RWPE2 (cell line): Measurements from ENCODE around the gene HRAS.

Experiments used
- ATAC-seq: fragments of 200-7000 bp; cut with Tn5 transposase; 3 replicates; pipeline ENCODE4 v1.9.1; 2021; ENCODE audit warnings: low read depth
- DNase-seq: peaks from one replicate; pipeline ENCODE4 v3.0.0-alpha.2; 2020; ENCODE audit warnings: low spot score
- H3K27ac ChIP-seq: fragments of 450-650 bp; 2 replicates; pipeline ENCODE4 v1.5.1; 2017; ENCODE audit warnings: mild to moderate bottlenecking; ENCODE audit not compliant: poor library complexity, severe bottlenecking
- H3K27me3 ChIP-seq: fragments of 250-450 bp; sonication (Bioruptor Pico); 2 replicates; pipeline ENCODE4 v1.5.1; 2021; ENCODE audit warnings: mild to moderate bottlenecking, moderate library complexity; ENCODE audit not compliant: insufficient read depth, poor library complexity, severe bottlenecking
- H3K36me3 ChIP-seq: fragments of 250-450 bp; sonication (Bioruptor Pico); 2 replicates; pipeline ENCODE4 v1.5.1; 2020; ENCODE audit warnings: low read depth, mild to moderate bottlenecking, moderate library complexity
- H3K4me1 ChIP-seq: fragments of 250-450 bp; sonication (Bioruptor Pico); 2 replicates; pipeline ENCODE4 v1.5.1; 2021; ENCODE audit warnings: mild to moderate bottlenecking, moderate library complexity; ENCODE audit not compliant: insufficient read depth, poor library complexity, severe bottlenecking
- H3K4me3 ChIP-seq: fragments of 250-450 bp; sonication (Bioruptor Pico); 2 replicates; pipeline ENCODE4 v1.5.1; 2021; ENCODE audit warnings: mild to moderate bottlenecking, moderate library complexity; ENCODE audit not compliant: severe bottlenecking
- H3K9me3 ChIP-seq: fragments of 250-450 bp; sonication (Bioruptor Pico); 2 replicates; pipeline ENCODE4 v1.5.1; 2021; ENCODE audit warnings: mild to moderate bottlenecking, moderate library complexity; ENCODE audit not compliant: severe bottlenecking
- CTCF ChIP-seq: fragments of 450-650 bp; IDR thresholded peaks from one replicate; pipeline ENCODE4 v1.5.1; 2017; ENCODE audit warnings: mild to moderate bottlenecking, moderate library complexity; ENCODE audit not compliant: poor library complexity, severe bottlenecking

Gene HRAS

DNA sequence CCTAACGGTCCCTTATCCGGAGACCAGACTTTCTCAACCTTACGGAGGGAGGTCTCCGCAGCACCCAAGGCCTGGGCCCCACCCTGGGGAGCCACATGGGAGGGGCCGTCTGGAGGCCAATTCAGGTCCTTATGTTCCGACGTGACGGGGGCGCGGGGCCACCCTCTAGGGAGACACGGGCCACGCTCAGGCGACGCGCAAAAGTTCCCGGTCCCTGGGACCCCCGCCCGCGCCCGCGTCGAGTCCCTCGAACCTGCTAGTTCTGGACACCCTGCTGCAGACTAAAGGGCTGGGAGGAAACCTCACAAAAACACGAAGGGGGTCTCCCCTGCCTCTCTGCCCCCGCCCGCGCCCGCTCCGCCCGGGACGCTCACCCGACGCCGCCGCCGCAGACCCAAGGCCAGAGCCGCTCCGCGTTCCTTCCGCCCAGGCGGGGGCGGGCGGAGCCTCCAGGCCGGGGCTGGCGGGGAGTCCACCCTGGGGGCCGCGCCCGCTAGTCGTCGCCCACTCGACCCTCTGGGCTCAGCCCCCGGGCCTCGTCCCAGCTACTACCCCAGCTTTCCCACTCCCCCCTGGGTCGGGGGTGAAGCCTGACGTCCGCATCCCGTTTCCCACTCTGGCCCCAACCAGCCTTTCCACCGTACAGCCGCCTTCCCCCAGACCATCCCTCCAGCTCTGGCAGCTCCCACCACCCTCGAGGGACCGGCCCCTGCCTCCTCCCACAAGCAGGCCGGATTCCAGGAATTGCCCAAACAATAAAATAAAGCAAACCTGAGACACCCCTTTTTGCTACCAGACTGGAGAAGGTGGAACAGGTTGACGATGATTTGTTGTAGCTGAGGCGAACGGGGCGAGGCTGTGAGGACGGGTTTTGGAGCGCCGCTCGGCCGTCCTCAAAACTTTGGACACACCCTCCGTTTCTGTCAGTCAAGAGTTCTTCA lies 31.1 kb downstream of the HRAS start:
- H3K36me3 ChIP-seq: peaks cover 46% of the 10 kb centered on the region
- TF ChIP-seq CTCF: no peak
- peaks cover 11% of the 10 kb centered on the region for H3K4me1 ChIP-seq
- DNase-seq: no peak
- no peaks in the 10 kb centered on the region for H3K9me3 ChIP-seq
- no peak for ATAC-seq
- no peaks in the 10 kb centered on the region for H3K27me3 ChIP-seq
- peak overlapping the region; percentile 13 for H3K4me3 ChIP-seq
- H3K27ac ChIP-seq: peak overlapping the region; percentile 94

DNA sequence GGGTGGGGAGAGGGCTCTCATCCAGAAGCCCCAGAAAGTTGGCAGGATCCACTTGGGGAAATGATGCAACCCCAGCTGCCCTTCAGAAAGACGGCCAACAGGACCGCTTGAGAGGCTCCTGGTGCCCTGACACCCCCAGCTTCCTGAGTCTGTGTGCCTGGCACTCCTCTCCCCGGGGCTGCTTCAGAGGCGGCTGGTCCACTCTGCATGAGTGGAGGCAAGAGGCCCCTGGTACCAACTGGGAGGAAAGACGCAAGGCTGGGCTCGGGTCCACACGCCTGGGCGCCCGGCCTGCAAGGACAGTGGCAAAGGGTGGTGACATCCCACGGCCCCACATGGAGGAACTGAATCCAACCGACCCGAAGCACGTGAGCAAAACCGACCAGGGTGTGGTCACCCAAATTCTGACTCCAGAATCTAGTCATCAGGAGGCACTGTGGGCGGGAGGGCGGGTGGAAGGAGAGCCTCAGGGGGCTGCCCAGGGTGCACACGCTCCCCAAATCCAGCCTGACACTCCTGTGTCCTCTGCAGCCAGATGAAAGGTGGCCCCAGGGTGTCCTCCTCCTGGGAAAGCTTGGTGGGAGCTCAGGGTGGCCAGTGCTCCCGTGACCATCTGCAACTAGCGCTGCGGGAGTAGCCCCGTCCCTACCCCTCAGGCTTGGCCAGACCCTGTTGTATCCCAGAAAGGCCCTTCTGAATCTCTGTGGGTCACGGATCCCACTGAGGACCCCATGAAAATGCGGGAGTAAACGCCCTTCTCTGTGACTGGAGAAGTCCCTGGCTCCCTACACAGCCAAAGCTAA lies 32.0 kb downstream of the HRAS start:
- Histone ChIP-seq H3K27me3 (no peaks in the 10 kb centered on the region), H3K4me1 (peaks cover 11% of the 10 kb centered on the region), H3K27ac (peak overlapping the region; percentile 94), H3K9me3 (no peaks in the 10 kb centered on the region), H3K36me3 (peaks cover 46% of the 10 kb centered on the region), H3K4me3 (no peak overlapping the region)
- no peak for DNase-seq
- TF ChIP-seq CTCF: no peak
- ATAC-seq: no peak

DNA sequence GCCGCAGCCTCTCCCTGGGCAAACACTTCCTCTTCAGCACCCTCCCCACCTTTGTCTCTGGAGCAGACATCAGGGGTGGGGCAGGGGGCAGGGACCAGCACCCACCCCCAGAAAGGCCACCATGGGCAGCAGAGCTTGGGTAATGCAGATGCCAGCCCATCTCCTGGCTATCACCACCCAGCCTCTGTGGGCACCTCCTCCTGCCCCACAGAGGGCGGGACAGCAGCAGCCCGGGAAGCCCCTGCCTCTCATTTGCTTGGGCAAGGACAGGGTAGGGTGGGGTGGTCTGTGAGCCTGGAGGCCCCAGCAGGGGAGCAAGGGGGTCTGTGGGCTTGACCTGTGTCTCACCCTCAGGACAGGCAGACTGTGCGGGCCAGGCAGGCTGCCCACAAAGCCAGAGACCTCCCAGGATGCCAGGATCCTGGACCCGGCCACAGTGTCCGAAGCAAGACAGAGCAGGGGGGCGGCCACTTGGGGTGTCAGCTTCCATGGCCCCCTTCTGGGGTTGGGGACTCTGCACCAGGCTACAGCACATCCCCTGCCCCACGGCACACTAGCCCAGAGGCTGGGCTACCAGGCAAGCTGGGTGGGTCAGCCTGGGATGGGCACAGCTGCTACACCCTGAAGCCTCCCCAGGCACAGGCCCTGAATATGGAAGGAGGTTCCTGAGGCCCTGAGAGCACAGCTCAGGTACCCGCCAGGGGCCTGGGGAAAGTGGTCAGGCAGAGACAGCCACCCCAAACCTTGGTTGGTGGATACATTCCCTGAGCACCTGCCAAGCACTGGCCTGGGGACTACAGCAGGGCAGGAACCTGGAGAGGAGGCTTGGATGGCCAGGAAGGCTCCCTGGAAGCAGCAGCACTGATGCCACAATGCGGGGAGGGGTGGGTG lies 32.8 kb downstream of the HRAS start:
- Histone ChIP-seq H3K9me3 (no peaks in the 10 kb centered on the region), H3K36me3 (peaks cover 50% of the 10 kb centered on the region), H3K27ac (no peak overlapping the region), H3K27me3 (no peaks in the 10 kb centered on the region), H3K4me1 (peaks cover 11% of the 10 kb centered on the region), H3K4me3 (no peak overlapping the region)
- DNase-seq (peak; percentile 60), ATAC-seq (no peak)
- no peak for TF ChIP-seq CTCF

DNA sequence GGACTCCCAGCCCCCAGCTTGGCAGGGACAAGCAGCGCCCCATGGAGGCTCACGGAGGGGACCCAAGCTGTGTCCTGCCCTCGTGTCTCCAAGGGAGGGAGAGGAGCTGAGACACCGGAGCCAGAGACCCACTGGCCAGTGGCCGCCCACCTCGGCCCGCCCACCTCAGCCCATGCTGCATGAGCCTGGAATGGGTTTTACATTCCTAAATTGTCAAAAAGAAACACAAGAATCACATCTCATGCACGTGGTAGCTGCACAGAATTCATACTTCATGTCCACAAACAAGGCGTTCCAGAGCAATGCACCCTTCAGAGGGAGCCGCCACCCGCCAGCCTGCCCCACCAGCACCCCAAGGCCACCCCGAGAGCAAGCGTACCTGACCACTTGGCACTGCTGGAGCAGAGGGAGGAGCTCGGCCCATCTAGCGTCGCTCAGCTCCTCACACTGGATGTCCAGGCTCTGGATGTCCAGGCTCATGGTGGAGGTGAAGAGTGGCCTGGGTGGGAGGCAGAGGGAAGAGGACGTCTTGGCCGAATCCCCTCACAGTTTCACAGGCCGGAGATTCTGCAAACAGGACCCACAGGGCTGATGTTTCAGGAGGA lies 33.6 kb downstream of the HRAS start:
- H3K27ac ChIP-seq: no peak overlapping the region

More for the DNA sequence above, 33.6 kb downstream of the HRAS start:
- TF ChIP-seq CTCF: no peak
- peak; percentile 52 for DNase-seq
- peaks cover 51% of the 10 kb centered on the region for H3K36me3 ChIP-seq
- no peaks in the 10 kb centered on the region for H3K9me3 ChIP-seq
- H3K4me3 ChIP-seq: no peak overlapping the region
- ATAC-seq: no peak
- peaks cover 11% of the 10 kb centered on the region for H3K4me1 ChIP-seq
- no peaks in the 10 kb centered on the region for H3K27me3 ChIP-seq
